Activated CD4-positive, alpha-beta T cell treated with anti-CD3 and anti-CD28 coated beads, Interleukin-2, amount 50 U/mL, for 4 hours (primary cell): Measurements from ENCODE around the gene BANF1.
"Not testable (repeated sequence)": the region's sequence is repeated elsewhere in the genome, so short reads cannot be mapped to it uniquely, and the experiment has no call there.

ENCODE experiments used
- DNase-seq, 2 experiments: peaks; one replicate each; pipeline ENCODE4 v3.0.0-alpha.2; 2020

The BANF1 gene

DNA sequence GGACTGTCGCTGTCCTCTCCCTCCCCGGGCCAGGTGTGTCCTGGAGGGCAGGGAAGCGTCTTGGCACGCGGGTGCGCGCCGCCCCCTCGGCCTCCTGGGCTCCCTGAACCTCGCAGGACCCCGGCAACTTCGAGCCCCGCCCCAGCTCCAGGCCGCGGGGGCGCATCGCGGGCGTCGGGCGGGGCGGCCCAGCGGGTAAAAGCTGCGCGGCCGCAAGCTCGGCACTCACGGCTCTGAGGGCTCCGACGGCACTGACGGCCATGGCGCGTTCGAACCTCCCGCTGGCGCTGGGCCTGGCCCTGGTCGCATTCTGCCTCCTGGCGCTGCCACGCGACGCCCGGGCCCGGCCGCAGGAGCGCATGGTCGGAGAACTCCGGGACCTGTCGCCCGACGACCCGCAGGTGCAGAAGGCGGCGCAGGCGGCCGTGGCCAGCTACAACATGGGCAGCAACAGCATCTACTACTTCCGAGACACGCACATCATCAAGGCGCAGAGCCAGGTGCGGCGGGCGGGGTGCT is 9.5 kb downstream of the BANF1 start, which contains the start of gene CST6:
Gene CST6 (plus strand): TSS at position 224 of the 519 bp plus-strand sequence. CDS start 37 bp downstream, at position 261.
- DNase-seq, result no peak

DNA sequence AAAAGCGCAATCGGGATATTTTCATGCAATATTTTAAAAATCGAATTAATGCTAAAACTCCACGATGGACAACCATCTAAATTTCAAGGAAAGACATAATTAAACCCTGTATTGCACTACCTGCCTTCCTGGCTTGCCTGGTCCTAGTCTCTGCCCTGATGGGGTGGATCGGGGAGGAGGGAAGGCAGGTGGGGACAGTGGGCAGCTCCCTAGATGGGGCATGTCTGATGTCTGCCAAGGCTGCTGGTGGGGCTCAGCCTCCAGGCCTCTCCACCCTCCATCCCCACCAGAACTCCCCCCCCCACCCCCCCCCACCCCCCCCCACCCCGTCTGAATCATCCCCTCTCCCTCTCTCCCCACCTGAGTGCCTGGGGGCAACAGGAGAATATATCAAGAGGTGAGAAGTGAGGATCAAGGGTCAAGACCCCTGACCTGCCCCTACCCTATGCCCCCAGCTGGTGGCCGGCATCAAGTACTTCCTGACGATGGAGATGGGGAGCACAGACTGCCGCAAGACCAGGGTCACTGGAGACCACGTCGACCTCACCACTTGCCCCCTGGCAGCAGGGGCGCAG is 10.2 kb downstream of the BANF1 start:
- DNase-seq, result no peak

DNA sequence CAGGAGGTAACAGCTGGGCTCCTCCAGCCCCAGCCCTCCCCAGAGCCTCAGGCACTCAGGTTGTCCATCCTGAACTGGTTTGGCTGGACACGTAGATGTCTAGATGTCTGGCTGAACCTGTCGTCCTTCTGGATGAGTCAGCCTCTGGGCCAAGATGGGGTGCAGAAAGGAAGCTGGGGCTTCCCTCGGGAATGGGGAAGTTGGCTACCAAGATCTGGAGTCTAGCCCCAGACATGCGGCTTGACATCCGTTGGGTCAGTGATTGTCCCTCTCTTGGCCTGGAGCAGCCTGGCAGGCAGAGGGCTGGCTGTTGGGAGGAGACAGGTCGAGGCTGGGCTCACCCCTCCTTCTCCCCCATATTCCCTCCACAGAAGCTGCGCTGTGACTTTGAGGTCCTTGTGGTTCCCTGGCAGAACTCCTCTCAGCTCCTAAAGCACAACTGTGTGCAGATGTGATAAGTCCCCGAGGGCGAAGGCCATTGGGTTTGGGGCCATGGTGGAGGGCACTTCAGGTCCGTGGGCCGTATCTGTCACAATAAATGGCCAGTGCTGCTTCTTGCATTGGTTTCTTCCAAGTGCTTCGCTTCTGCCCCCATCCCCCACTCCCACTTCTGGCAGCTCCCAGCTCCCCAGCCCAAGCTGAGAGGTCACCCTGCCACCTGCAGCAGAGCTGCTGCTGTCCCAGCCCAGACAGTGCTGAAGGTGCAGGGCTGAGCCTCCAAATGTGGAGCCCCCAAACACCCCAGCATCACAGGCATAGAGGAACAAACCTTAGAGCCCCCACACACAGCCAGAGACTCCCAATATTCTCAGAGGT is 10.9 kb downstream of the BANF1 start:
- no peak for DNase-seq

DNA sequence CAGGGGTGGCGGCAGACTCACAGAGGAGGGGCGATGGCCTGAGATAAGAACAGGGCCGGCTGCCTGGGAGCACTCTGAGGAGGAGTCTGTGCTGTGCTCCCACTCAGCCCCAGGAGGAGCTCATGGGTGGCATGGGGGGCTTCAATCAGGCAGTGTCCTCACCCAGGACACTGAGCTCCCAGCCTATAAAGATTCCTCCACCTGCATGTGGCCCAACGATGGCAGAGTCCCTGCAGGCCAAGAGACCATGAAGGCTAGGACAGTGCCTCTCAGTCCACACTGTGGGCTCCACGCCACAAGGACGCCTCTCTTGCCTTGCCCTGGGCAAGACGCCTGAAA is 11.4 kb downstream of the BANF1 start:
- DNase-seq, result no peak

DNA sequence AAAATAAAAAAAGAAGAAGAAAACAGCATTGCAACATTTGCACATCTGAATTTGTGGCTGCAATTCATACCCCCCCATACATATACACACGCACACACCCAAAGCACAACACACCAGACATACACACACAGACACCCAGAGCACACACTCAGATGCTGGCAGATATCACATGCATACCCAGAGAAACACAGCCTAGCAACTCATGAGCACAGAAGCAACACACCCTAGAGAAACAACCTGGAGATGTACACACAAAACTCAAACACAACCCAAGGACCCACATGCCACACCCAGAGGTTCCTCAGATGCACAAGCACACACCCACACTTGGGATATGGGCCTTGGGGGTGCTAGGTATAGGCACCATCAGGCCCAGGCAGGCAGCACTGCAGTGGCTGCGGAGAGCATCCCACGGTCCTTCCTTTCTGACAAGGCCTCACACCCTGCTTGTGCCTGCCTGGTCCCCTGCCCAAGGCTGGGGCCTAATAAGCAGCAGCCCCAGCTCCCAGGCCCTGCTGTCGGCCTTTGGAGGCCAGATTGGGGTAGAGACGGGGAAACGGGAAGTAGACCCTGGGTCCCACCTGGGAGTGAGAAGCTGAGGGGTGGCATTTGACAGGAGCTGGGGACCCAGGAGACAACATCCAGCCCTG is 12.6 kb downstream of the BANF1 start:
- DNase-seq, result no peak

DNA sequence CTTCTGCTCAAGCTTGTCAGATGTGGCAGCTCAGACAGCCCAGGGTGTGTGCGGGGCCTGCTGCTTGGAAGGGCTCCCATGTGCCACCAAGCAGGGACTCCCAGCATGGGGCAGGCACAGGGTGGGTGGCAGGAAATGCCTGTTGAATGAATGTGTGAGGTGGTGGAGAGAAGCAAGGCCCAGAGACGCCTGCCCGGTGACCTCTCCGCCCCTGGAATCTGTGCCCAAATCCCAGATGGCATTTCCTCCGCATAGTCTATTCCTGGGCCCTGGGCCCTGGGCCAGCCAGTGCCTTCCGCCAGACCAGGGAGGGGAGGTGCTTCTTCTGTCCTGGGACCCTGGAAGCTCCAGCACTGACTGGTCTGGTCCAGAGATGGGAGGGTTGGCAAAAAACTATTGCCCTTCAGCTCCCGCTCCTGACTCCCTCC is 13.2 kb downstream of the BANF1 start:
- DNase-seq, result no peak

DNA sequence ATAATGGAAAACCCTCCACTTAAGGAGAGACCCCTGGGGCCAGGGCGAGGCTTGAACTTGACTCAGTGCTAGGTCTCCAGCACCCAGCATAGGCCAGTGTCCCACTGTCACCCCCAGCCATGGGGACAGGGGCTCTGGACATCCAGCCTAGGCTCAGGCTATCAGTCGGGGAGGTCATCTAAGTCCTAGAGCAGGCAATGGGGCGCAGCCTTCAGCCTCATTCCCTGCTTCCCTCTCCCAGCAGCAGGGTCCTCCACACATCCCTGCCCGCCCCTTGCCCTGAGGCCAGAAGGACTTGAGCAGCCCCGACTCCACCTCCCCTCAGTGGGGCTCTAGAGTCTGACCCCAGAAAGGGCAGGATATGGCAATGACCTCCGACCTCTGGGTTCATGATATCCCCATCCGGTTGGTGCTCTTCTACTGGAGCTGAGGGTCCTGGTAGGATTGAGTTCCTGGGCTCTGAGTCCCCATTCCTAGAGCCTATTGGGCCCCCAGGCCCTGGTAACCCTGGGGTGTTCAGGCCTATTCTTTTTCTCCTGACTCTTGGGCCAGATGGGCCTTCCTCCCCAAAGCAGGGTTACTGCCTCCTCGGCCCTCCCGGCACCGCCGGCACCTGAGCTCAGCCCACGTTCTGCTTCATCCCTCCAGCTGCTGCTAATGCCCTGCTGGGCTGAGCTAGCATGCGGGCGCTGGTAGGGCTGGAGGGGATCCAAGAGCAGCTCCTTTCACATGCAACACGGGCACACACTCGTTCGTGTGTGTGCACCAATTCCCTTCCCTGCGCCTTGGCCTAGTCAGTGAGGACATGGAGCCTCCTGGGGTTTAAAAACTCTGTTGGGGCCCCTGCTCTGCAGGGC is 13.9 kb downstream of the BANF1 start:
- DNase-seq, result no peak

DNA sequence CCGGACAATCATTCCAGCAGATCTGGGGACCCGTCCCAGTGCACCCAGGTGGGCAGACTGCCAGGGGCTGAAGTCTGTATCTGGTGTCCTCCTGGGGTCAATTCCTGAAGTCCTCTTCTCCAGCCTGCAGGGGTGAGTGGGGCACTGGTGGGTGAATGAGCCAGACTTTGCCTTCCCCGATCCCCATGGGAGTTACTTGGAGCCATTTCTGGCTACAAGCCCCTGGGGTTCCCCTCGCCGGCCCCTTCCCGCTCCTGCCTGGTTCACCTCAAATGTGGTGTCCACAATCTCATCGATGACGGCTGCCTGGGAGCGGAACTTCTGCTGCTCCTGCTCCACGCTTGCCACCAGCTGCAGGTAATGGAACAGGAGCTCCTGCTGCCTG is 14.5 kb downstream of the BANF1 start:
- no peak for DNase-seq

DNA sequence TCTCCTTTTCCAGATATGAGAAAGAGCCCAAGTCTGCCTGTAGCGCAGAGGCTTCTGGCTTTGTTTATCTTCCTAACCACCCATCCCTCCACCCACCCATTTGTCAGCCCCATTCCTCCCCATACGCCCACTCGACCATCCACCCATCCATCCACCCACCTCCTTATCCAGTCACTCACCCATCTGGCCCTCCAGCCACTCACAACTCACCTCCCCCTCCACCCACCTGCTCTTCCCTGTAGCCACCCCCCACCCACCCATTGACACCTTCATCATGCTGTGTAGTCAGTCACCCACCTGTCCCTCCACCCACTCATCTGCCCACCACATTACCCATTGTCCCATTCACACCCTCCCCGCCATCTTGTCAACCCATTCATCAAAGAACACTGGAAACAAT is 15.0 kb downstream of the BANF1 start:
- peak; percentile 55 to 69 for DNase-seq

DNA sequence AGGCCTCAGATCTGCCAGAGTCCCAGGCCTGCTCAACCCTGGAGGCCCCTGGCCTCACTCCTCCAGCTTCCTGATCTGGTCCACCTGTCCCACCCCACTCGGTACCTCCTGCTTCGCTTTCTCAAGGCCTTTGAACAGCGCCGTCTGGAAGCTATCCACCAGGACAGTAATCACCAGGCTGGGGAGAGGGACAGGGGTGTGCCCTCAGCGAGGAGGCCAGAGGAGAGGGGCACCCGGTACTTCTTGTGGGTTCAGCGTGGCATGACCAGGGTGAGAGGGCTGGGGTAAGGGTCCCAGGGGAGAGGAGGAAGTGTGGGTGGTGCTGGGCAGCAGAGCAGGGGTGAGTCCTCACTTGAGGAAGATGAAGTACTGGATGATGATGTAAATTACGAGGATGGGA is 17.9 kb downstream of the BANF1 start:
- DNase-seq, result no peak

DNA sequence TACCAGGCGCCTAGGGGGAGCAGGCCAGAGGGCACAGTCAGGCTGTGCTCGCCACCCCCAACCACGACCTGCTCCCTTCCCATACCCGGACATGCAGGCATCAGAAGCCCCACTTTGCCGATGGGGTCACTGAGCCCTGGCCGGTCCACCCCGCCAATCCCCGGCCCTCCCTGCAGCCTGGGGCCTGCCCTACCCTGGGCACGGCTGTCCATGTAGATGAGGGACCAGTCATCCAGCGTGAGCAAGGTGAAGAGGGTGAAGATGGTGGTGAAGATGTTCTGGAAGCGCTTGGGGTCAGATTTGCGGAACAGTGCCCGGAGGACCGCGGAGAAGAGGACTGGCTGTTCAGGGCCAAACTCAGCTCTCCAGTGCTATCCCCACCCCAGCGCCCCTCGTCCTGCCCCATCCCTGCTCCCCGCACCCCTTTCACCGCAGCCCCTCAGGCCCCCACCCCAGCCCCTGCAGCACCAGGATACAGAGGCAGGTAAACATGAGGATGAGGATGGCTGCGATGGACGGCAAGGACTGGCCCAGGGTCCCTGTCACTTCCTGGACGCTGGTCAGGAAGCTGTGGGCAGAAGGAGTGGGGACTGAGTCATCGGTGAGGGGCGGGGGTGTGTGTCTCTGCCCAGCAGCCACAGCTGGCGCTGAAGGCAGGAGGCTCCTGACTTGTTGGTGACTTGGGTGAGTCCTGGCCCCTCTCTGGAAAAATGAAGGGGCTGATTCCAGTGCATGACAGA is 18.5 kb downstream of the BANF1 start:
- no peak for DNase-seq

DNA sequence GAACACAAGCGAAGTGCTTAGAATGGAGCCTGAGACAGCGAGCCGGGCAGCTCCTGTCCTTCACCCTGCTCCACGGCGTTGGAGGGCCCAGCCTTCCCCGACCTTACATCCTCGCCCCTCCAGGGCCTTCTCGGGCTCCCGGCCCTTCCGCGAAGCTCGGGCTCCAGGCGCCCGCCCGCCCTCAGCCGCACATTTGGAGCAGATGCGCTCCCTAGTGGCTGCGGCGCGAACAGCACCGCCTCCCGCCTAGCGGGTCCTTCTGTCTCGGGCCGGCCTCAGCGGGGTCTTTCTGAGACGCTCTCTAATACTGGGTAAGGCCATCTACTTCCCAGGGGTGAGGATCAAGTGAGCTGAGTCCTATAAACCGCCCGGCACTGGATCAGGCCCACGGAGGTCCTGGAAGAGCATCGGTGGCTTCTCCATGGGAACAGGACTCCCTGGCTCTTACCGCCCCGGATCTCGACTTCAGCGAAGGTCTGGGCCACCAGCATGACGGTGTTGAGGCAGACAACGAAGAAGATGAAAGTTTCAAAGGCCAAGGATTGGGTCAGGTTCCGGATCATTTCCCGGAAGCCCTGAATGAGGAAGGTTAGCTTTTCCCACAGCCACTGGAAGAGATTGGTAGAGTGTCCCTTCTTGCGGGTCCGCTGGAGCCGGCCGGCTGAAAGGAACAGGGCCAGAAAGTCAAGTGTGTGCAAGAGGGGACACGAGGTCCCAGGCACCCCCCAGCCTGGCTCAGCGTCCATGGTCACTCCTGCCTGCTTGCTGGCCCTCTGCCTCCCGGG is 20.3 kb downstream of the BANF1 start:
- peak; percentile 68 to 73 for DNase-seq

DNA sequence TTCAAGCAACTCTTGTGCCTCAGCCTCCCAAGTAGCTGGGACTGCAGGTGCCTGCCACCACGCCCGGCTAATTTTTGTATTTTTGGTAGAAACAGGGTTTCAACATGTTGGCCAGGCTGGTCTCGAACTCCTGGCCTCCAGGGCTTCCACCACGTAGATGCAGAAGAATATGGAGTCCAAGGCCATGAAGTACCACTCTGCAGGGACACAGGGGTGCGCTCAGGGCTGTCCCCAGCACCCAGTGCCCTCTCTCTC is 20.8 kb downstream of the BANF1 start:
- DNase-seq, result not testable (repeated sequence)

DNA sequence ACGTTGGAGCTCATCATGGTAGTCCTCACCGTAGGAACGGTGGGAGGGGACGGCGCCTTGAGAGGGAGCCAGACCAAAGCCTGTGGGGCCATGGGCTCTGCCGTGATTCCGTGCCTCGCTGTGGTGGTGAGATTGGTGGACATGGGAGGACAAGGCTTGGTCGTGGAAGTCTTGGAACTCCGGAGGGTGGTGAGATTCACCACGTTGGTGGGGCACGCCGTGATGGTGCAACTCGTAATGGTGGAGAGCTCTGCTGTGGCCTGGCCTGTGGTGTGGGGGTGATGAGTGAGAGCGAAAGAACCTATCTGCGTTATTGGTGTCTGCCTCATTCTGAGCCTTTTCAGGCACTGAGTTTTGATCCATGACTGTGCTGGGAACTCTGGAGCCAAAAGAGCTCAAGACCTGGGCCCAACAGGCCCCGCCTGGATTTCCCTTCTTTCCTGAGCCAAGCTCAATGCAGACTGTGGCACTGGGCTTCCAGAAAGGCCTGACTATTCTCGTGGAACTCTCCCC is 23.8 kb downstream of the BANF1 start, which contains the start of gene CATSPER1:
Gene CATSPER1 (minus strand): TSS at position 463 of the 513 bp plus-strand sequence. CDS start 100 bp downstream, at position 363.
- DNase-seq, result no peak

DNA sequence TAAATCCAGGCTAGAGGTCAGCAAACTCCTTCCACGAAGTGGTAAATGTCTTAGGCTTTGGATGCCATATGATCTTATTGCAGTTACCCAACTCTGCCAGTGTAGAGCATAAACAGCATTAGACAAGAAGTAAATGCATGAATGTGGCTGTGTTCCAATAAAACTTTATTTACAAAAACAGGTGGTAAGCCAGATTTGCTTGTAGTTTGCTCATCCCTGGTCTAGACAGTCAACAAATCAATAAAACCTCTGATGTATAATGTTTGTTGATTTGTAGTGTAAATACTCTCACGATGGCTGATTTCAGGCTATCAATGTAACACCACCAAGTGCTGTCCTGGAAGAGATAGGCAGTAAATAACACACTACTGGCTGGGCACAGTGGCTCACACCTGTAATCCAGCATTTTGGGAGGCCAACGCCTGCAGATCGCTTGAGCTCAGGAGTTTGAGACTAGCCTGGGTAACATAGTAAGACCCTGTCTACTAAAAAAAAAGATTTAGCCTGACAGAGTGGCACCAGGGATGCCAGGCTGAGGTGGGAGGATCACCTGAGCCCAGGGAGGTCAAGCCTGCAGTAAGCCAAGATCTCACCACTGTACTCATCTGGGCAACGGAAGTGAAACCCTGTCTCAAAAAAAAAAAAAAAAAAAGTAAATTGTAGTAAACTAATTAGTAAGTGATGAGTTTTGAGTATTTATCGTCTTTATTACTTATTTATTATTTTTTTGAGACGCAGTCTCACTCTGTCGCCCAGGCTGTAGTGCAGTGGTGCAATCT is 30.8 kb downstream of the BANF1 start:
- no peak for DNase-seq

DNA sequence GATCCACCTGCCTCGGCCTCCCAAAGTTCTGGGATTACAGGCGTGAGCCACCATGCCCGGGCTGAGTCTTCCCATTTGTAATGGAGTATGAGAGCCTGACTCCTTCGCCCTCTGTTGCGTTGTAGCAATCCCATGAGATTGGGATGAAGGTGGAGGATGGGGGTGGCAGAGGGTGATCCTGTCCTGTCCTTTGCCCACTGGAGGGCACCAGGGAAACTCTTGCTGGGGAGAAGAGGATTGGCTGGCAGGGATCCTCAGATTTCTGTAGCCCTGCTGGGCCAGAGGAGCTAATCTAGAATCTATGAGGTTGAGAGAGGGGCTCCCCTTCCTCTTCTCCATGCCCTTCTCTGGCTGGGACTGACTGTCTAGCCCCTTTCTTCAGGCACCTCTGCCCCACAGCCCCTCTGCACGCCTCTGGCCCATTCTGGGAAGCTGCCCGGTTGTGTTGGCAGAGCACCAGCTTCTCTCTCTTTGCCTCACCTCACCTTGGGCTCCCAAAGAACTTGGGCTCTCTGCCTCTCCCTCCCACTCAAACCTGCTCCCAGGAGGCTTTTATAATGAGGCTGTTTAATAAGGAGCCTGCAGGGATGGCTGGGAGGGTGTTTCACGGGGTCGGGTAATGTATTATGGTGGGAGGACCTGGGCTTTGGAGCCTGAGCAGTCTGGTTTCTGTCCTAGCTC is 33.5 kb downstream of the BANF1 start:
- no peak for DNase-seq

DNA sequence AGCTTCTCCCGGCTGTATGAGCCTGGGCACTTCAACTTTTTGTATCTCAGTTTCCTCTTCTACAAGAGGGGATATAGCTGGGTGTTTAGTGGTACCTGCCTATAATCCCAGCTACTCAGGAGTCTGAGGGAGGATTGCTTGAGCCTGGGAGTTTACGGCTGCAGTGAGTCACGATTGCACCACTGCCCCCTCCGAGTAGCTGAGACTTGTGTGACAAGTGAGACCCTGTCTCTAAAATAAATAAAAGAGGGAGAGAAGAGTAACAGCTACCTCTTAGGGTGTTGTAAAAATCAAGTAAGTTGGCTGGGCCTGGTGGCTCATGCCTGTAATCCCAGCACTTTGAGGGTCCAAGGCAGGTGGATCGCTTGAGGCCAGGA is 34.0 kb downstream of the BANF1 start:
- no peak for DNase-seq

DNA sequence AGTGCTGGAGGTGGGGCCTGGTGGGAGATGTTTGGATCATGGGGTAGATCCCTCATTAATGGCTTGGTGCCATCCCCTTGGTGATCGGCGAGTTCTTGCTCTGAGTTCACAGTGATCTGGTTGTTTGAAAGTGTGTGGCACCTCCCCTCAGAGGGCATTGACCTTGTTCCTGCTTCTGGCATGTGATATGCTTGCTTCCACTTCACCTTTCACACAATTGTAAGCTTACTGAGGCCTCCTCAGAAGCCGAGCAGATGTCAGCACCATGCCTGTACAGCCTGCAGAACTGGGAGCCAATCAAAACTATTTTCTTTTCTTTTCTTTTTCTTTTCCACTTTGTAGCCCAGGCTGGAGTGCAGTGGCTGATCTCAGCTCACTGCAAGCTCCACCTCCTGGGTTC is 35.0 kb downstream of the BANF1 start:
- no peak for DNase-seq

DNA sequence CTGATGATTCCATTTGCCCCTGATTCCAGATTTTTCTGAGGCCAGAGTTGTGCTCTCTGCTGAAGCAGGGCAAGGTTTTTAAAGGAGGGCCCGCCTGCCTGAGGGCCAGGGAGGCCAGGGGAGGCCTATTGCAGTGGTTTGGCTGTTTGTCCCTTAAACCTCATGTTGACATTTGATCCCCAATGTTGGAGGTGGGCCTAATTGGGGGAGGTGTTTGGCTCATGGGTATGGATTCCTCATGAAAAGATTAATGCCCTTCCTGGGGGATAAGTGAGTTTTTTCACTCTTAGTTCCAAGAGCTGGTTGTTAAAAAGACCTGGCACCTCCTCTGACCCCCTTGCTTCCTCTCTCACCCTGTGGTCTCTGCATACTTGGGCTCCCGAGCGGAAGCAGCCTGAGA is 37.5 kb downstream of the BANF1 start:
- DNase-seq, result no peak
